ENCODE data around the gene AKR1B15. TPM values are rescaled to one million over a fixed set of nuclear protein-coding genes. Genes with fewer than 3 reads are reported as not detected.

AKR1B15 gene
- total RNA-seq, 1 donor, result not detected

DNA sequence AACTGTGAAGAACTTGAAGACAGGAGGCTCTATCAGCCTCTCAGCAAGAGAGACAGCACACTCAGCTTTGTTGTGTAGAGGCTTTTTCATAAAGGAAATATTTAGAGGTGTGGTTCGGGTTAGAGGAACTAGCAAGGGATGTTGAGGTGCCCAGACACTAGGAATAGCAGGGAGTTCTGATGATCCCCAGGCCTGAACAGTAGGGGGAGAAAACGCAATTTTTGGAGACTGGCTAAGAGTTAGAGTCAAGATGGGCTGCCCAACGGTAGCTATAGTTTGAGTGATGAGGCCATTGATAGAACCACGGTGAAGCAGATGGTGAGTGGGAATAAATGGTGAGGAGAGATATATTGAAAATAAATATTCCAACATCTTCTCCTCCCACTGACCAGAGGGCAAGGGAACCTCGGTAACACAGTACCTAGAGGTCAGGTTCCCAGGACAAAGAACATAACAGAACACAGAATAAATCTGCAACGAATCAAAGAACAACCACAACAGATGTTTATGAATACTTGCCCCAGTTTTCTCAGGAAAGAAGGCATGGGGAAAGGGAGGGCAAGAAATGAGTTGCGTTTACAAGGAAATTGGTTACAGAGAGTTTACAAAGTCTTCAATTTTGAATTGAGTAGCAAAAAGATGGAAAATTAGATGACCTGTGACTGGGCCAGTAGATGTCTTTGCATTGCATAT lies 73.5 kb downstream of the AKR1B15 start:
- TF ChIP-seq, protein P1, sequence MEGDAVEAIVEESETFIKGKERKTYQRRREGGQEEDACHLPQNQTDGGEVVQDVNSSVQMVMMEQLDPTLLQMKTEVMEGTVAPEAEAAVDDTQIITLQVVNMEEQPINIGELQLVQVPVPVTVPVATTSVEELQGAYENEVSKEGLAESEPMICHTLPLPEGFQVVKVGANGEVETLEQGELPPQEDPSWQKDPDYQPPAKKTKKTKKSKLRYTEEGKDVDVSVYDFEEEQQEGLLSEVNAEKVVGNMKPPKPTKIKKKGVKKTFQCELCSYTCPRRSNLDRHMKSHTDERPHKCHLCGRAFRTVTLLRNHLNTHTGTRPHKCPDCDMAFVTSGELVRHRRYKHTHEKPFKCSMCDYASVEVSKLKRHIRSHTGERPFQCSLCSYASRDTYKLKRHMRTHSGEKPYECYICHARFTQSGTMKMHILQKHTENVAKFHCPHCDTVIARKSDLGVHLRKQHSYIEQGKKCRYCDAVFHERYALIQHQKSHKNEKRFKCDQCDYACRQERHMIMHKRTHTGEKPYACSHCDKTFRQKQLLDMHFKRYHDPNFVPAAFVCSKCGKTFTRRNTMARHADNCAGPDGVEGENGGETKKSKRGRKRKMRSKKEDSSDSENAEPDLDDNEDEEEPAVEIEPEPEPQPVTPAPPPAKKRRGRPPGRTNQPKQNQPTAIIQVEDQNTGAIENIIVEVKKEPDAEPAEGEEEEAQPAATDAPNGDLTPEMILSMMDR (IDR thresholded peaks at IDR 0.05; ENCODE audit: insufficient read depth, low read depth, low read length), result no peak
- no peak overlapping the region for H3K4me3 ChIP-seq (ENCODE audit: low read depth, low read length)
- peak; percentile 41 for DNase-seq (ENCODE audit: low read depth)

DNA sequence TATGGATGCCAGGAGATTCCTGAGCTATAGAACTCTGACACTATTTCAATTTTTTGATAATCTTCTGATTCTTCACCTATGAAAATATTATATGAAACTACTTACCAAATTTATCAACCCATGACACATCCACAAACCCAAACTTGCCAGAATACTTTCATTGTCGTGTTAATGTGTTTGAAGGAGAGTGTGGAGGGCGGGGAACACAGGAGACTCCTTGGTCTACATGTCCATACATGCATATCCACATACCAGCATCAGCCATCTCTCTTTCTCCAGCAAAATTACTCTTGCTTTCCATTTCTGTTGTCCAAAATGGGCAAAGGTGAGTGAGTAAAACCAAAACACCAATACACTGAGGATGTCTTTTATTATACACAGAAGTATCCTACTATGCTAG lies 74.3 kb downstream of the AKR1B15 start:
- no peak for DNase-seq (ENCODE audit: low read depth)
- no peak overlapping the region for H3K4me3 ChIP-seq (ENCODE audit: low read depth, low read length)
- TF ChIP-seq, protein P1 (IDR thresholded peaks at IDR 0.05; ENCODE audit: insufficient read depth, low read depth, low read length), result no peak

DNA sequence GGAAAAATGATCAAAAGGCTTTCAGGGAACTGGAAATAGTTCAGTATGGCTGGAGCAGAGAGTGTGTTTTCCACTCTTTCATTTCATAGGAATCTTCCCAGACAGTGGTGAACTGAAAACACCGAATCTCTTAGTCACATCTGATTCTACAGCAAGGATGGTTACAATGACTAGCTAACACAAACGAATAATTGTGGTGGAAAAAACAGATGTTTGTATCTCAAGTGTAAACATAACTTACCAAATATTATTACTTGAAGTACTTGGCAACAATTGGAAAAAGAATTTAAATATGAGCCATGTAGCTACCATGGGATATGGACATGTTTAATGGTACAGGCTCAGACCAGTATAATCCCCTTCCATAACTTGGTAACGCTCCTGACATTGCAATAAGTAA lies 76.6 kb downstream of the AKR1B15 start:
- no peak overlapping the region for H3K4me3 ChIP-seq (ENCODE audit: low read depth, low read length)
- DNase-seq (ENCODE audit: low read depth), result peak; percentile 84
- TF ChIP-seq, protein P1 (IDR thresholded peaks at IDR 0.05; ENCODE audit: insufficient read depth, low read depth, low read length), result no peak

DNA sequence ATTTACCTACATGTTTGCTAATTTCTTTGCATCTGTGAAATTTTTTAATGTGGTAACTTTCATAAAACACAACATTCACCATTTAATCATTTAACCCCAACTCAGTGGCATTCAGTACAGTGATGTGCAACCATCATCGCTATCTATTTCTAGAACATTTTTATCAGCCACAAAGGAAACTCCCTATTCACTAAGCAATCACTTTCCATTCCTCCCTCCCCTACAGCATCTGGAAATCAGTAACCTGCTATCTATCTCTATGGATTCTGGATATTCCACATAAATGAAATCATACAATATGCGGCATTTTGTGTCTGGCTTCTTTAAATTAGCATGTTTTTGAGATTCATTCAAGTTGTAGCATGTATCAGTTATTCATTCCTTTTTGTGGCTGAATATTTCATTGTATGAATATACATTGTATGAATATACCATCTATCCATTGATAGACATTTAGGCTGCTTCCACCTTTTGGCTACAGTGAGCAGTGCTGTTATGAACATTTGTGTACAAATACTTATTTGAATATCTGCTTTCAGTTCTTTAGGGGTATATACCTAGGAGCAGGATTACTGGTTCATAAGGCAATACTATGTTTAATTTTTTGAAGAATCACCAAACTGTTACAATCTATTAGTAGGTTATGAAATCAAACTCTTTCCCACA lies 78.3 kb downstream of the AKR1B15 start:
- DNase-seq (ENCODE audit: low read depth), result no peak
- TF ChIP-seq, protein P1 (IDR thresholded peaks at IDR 0.05; ENCODE audit: insufficient read depth, low read depth, low read length), result no peak
- no peak overlapping the region for H3K4me3 ChIP-seq (ENCODE audit: low read depth, low read length)

DNA sequence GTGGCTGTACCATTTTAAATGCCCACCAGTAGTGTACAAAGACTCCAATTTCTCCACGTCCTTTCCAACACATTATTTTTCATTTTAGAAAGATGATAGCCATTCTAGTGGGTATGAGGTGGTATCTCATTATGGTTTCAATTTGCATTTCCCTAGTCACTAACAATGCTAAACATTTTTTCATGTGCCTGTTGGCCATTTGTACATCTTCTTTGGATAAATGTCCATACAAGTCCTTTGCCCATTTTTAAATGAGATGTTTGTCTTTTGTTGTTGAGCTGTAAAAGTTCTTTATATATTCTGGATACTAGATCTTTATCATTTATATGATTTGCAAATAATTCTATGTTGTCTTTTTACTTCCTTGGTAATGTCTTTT lies 78.9 kb downstream of the AKR1B15 start:
- no peak overlapping the region for H3K4me3 ChIP-seq (ENCODE audit: low read depth, low read length)
- TF ChIP-seq, protein P1 (IDR thresholded peaks at IDR 0.05; ENCODE audit: insufficient read depth, low read depth, low read length), result no peak
- DNase-seq (ENCODE audit: low read depth), result no peak

DNA sequence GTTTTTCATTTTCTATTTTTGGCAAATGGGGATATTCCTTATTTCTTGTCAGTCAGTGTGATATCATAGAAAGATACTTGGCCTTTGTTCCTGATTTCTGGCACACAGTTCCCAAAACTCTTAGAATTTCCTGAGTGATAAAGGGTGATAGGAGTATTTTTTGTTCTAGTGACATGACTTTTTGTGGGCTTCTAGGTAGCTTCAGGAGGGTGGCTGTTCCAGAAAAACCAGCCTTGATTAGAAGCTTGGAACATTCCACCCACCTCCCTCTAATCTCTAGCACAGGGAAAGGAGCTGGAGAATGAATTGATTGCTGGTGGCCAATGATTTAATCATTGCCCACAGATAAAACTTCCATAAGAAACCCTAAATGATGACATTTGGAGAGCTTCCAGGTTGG lies 80.5 kb downstream of the AKR1B15 start:
- no peak for DNase-seq (ENCODE audit: low read depth)
- TF ChIP-seq, protein P1 (IDR thresholded peaks at IDR 0.05; ENCODE audit: insufficient read depth, low read depth, low read length), result no peak

More for the DNA sequence above, 80.5 kb downstream of the AKR1B15 start:
- H3K4me3 ChIP-seq (ENCODE audit: low read depth, low read length), result no peak overlapping the region

Other genes starting within 250 kb of the AKR1B15 start
- 17.7 and 24.2 TPM in 2 replicates for gene SLC35B4, start 232.2 kb upstream of the AKR1B15 start, total RNA-seq
- 102 and 542 TPM in 2 replicates for gene AKR1B1, start 90.0 kb upstream of the AKR1B15 start, total RNA-seq
- gene AKR1B10, start 21.5 kb upstream of the AKR1B15 start, total RNA-seq, result under 0.01 and 0.43 TPM in 2 replicates
- 35.8 and 59.2 TPM in 2 replicates for gene BPGM, start 97.7 kb downstream of the AKR1B15 start, total RNA-seq
- gene CALD1, start 230.5 kb downstream of the AKR1B15 start, total RNA-seq, result 1,676 and 3,507 TPM in 2 replicates